IMR-90 (cell line): ENCODE measurements around the gene ZNF276. TPM values are rescaled to one million over a fixed set of nuclear protein-coding genes. Genes with fewer than 3 reads are reported as not detected.
"Not testable (repeated sequence)": the region's sequence is repeated elsewhere in the genome, so short reads cannot be mapped to it uniquely, and the experiment has no call there.

Experiments used
- ATAC-seq: fragments of 200-7000 bp; cut with Tn5 transposase; 2 replicates; pipeline ENCODE4 v1.9.1; 2020; ENCODE audit warnings: low read depth, mild to moderate bottlenecking, moderate library complexity
- BruUV-seq: library from RNA; stranded (reverse); fragments of 400-500 nt; replicated peaks from 2 replicates; lab custom pipeline; 2021; lab: Mats Ljungman, UMichigan
- CTCF ChIA-PET: fragments of 300-600 bp; formaldehyde crosslinking; extraction: SDS; loops from one replicate; lab custom pipeline; 2021; ENCODE audit warnings: antibody characterized with exemption; lab: Yijun Ruan, JAX
- POLR2A ChIA-PET: fragments of 300-600 bp; sonication (Branson Sonifier 250); formaldehyde crosslinking; loops from one replicate; lab custom pipeline; 2022; ENCODE audit warnings: antibody characterized with exemption; ENCODE audit not compliant: unreplicated experiment; lab: Charles Lee
- DNase-seq: peaks from one replicate; pipeline ENCODE4 v3.0.0; 2013
- H2AFZ ChIP-seq: replicated peaks from 2 replicates; pipeline ENCODE3; 2013; ENCODE audit warnings: low read length, mild to moderate bottlenecking; ENCODE audit not compliant: poor library complexity
- H2AK5ac ChIP-seq: 2 replicates; pipeline ENCODE4 v1.6.1; 2013; ENCODE audit warnings: low read depth, low read length, inconsistent platforms
- H2AK9ac ChIP-seq: replicated peaks from 2 replicates; pipeline ENCODE3; 2013; ENCODE audit warnings: mild to moderate bottlenecking, low read depth, low read length, moderate library complexity; ENCODE audit not compliant: poor library complexity
- H2BK120ac ChIP-seq: 2 replicates; pipeline ENCODE4 v1.6.1; 2013; ENCODE audit warnings: low read depth, low read length, inconsistent platforms
- H2BK15ac ChIP-seq: 3 replicates; pipeline ENCODE4 v1.6.1; 2013; ENCODE audit warnings: low read depth, low read length, inconsistent platforms
- H2BK20ac ChIP-seq: 2 replicates; pipeline ENCODE4 v1.6.1; 2013; ENCODE audit warnings: low read depth, mild to moderate bottlenecking, inconsistent platforms, low read length, moderate library complexity
- H2BK5ac ChIP-seq: 2 replicates; pipeline ENCODE4 v1.6.1; 2013; ENCODE audit warnings: mild to moderate bottlenecking, low read depth, low read length, inconsistent platforms; ENCODE audit not compliant: poor library complexity, severe bottlenecking
- H3K14ac ChIP-seq: replicated peaks from 2 replicates; pipeline ENCODE4 v1.6.1; 2013; ENCODE audit warnings: low read depth, low read length, inconsistent platforms
- H3K18ac ChIP-seq: 2 replicates; pipeline ENCODE4 v1.6.1; 2013; ENCODE audit warnings: low read depth, low read length, control low read depth
- H3K23ac ChIP-seq: 2 replicates; pipeline ENCODE4 v1.6.1; 2013; ENCODE audit warnings: low read depth, low read length, inconsistent platforms
- H3K27ac ChIP-seq: 2 replicates; pipeline ENCODE4 v1.5.1; 2013; ENCODE audit warnings: mild to moderate bottlenecking, control low read depth, low read length; ENCODE audit not compliant: insufficient read depth
- H3K27me3 ChIP-seq: 2 replicates; pipeline ENCODE4 v1.6.1; 2013; ENCODE audit warnings: low read length; ENCODE audit not compliant: control insufficient read depth, insufficient read depth
- H3K36me3 ChIP-seq: 2 replicates; pipeline ENCODE4 v1.6.1; 2013; ENCODE audit warnings: low read length, mixed read lengths; ENCODE audit not compliant: control insufficient read depth, insufficient read depth
- H3K4ac ChIP-seq: 2 replicates; pipeline ENCODE4 v1.6.1; 2013; ENCODE audit warnings: low read depth, low read length, inconsistent platforms
- H3K4me1 ChIP-seq: 2 replicates; pipeline ENCODE4 v1.6.1; 2013; ENCODE audit warnings: low read length, mixed read lengths; ENCODE audit not compliant: control insufficient read depth, insufficient read depth
- H3K4me2 ChIP-seq: 2 replicates; pipeline ENCODE4 v1.6.1; 2013; ENCODE audit warnings: low read depth, mild to moderate bottlenecking, control low read depth, low read length, moderate library complexity
- H3K4me3 ChIP-seq: 2 replicates; pipeline ENCODE4 v1.5.1; 2013; ENCODE audit warnings: low read depth, mild to moderate bottlenecking, control low read depth, low read length, moderate library complexity; ENCODE audit not compliant: insufficient read depth
- H3K56ac ChIP-seq: 2 replicates; pipeline ENCODE4 v1.6.1; 2013; ENCODE audit warnings: low read length, inconsistent platforms; ENCODE audit not compliant: insufficient read depth; ENCODE audit errors: extremely low read depth
- H3K79me1 ChIP-seq, 2 experiments: 2 replicates each; pipeline ENCODE4 v1.6.1; 2013; ENCODE audit warnings: low read length in 2 of 2, inconsistent platforms in 1 of 2, low read depth in 1 of 2
- H3K9ac ChIP-seq: 2 replicates; pipeline ENCODE4 v1.6.1; 2013; ENCODE audit warnings: low read depth, low read length, control low read depth
- H3K9me1 ChIP-seq: 2 replicates; pipeline ENCODE4 v1.6.1; 2013; ENCODE audit warnings: low read length, inconsistent platforms; ENCODE audit not compliant: insufficient read depth
- H3K9me3 ChIP-seq: 2 replicates; pipeline ENCODE4 v1.6.1; 2013; ENCODE audit warnings: low read length; ENCODE audit not compliant: control insufficient read depth, insufficient read depth
- H4K20me1 ChIP-seq: 2 replicates; pipeline ENCODE4 v1.6.1; 2013; ENCODE audit warnings: low read length, inconsistent platforms; ENCODE audit not compliant: insufficient read depth
- H4K5ac ChIP-seq: 2 replicates; pipeline ENCODE4 v1.6.1; 2013; ENCODE audit warnings: mild to moderate bottlenecking, low read depth, low read length, control low read depth
- H4K8ac ChIP-seq, 2 experiments: 2 replicates each; pipeline ENCODE4 v1.6.1; 2013; ENCODE audit warnings: low read depth in 2 of 2, low read length in 2 of 2, control low read depth in 1 of 2, inconsistent platforms in 1 of 2
- H4K91ac ChIP-seq: 2 replicates; pipeline ENCODE4 v1.6.1; 2013; ENCODE audit warnings: low read depth, low read length, inconsistent platforms; ENCODE audit not compliant: insufficient read depth
- BHLHE40 ChIP-seq: fragments of 150-350 bp; IDR thresholded peaks from 2 replicates; pipeline ENCODE4 v1.6.1; 2016; ENCODE audit warnings: mild to moderate bottlenecking, low read depth, low read length
- CHD1 ChIP-seq: IDR thresholded peaks from 2 replicates; pipeline ENCODE4 v1.6.1; 2012; ENCODE audit warnings: low read depth, low read length, improper control_type of control experiment
- ELK1 ChIP-seq: fragments of 150-350 bp; IDR thresholded peaks from 2 replicates; pipeline ENCODE4 v1.6.1; 2016; ENCODE audit warnings: low read depth, mild to moderate bottlenecking, low read length, moderate library complexity, borderline replicate concordance
- MAZ ChIP-seq: IDR thresholded peaks from 2 replicates; pipeline ENCODE4 v1.6.1; 2012; ENCODE audit warnings: low read depth, mild to moderate bottlenecking, low read length, improper control_type of control experiment, moderate library complexity, borderline replicate concordance
- MXI1 ChIP-seq: IDR thresholded peaks from 2 replicates; pipeline ENCODE4 v1.6.1; 2012; ENCODE audit warnings: low read depth, mild to moderate bottlenecking, low read length, moderate library complexity, borderline replicate concordance
- POLR2A ChIP-seq: IDR thresholded peaks from 2 replicates; pipeline ENCODE4 v1.6.1; 2012; ENCODE audit warnings: mild to moderate bottlenecking, low read depth, low read length
- RFX5 ChIP-seq: IDR thresholded peaks from 2 replicates; pipeline ENCODE4 v1.8.0; 2012; ENCODE audit warnings: low read depth, mild to moderate bottlenecking, low read length, moderate library complexity
- WGBS, 2 experiments: methylation state at CpG; one replicate each; pipeline versions ENCODE4 v1.1.5 to v1.1.7; 2013; ENCODE audit warnings: missing lambda C conversion rate in 2 of 2; ENCODE audit not compliant: insufficient read length in 1 of 2; ENCODE audit errors: extremely low coverage in 2 of 2; 5-methylcytosine and 5-hydroxymethylcytosine counted together
- dilution Hi-C: fragments of 300-500 bp; cut with HindIII; formaldehyde crosslinking; loops from one replicate; pipeline ENCODE4 v1.14.3; 2018; ENCODE audit warnings: low sequenced_read_pairs; ENCODE audit not compliant: unreplicated experiment
- in situ Hi-C: fragments of 300-500 bp; cut with MboI; formaldehyde crosslinking; loops from 3 replicates; pipeline ENCODE4 v1.14.3; 2019; ENCODE audit warnings: low sequenced_read_pairs, inconsistent platforms, mixed read lengths
- intact Hi-C: fragments of 100-400 bp; cut with micrococcal nuclease; formaldehyde crosslinking; loops from 2 replicates; pipeline ENCODE4 v1.10.0; 2022
- polyA plus RNA-seq, 3 experiments: library from polyadenylated mRNA; depleted of rRNA; stranded (reverse); fragments of >200 nt; gene quantifications; 2 replicates each; pipeline ENCODE4 v1.2.3, GENCODE V29; 2012; ENCODE audit warnings: low replicate concordance in 1 of 3
- total RNA-seq: library from RNA; depleted of rRNA; stranded (reverse); fragments of >200 nt; gene quantifications from 2 replicates; pipeline ENCODE4 v1.2.3, GENCODE V29; 2012

The ZNF276 gene
- total and polyA plus RNA-seq, 2 of the 4 experiments (the other 2 are of a cell fraction), result 4.1 to 18.6 TPM

- BruUV-seq, result no TSS peak
- Histone ChIP-seq H4K5ac (no peak overlapping the region), H2BK5ac (no peak overlapping the region), H4K8ac (no peak overlapping the region), H2AFZ (no peak overlapping the region), H4K20me1 (no peaks in the 10 kb centered on the region), H3K56ac (no peak overlapping the region), H2AK9ac (no peak overlapping the region), H3K9ac (no peak overlapping the region), H3K23ac (no peak overlapping the region), H3K18ac (no peak overlapping the region), H3K9me1 (no peaks in the 10 kb centered on the region), H4K91ac (no peak overlapping the region), H2AK5ac (no peak overlapping the region), H3K27ac (no peak overlapping the region), H3K9me3 (no peaks in the 10 kb centered on the region), H3K4me3 (no peak overlapping the region), H3K79me1 (peaks cover 3 to 5% of the 10 kb centered on the region in 2 experiments; a peak in 2 of 4 replicates), H3K14ac (no peak overlapping the region), H2BK120ac (no peak overlapping the region), H3K4me1 (no peaks in the 10 kb centered on the region), H2BK15ac (no peak overlapping the region), H3K27me3 (no peaks in the 10 kb centered on the region), H3K4me2 (no peak overlapping the region), H3K36me3 (peaks cover 41% of the 10 kb centered on the region), H3K4ac (no peak overlapping the region), H2BK20ac (no peak overlapping the region)
- dilution Hi-C loops (no loop called here), in situ Hi-C loops (no loop called here), intact Hi-C loops (no loop called here)
- DNase-seq (no peak), ATAC-seq (no peak)
- ChIA-PET CTCF (no interaction called here), POLR2A (no interaction called here)
- TF ChIP-seq RFX5, result no peak
- TF ChIP-seq MAZ, result no peak
- no peak for TF ChIP-seq CHD1
- TF ChIP-seq POLR2A, result no peak
- TF ChIP-seq MXI1, result no peak
- TF ChIP-seq ELK1, result no peak
- TF ChIP-seq BHLHE40, result no peak
- 96% methylated on average over 4 of the region's 6 CpGs; no CpG with 5 or more reads in 1 of the 2 experiments for WGBS, 2 experiments
Measured at GRCh38 chr16:89782489-89782888, 61.2 kb downstream of the ZNF276 start.

GRCh38 chr16:89783952-89784351 is 62.6 kb downstream of the ZNF276 start:
- dilution Hi-C loops, POLR2A ChIA-PET, BruUV-seq: not testable (repeated sequence)

More at GRCh38 chr16:89783952-89784351, 62.6 kb downstream of the ZNF276 start:
- H3K56ac ChIP-seq, H4K8ac ChIP-seq, H3K79me1 ChIP-seq, H3K18ac ChIP-seq, H3K27me3 ChIP-seq, ATAC-seq, H2BK20ac ChIP-seq, H2AK9ac ChIP-seq, H4K91ac ChIP-seq, H4K5ac ChIP-seq, H3K9me3 ChIP-seq, H3K4me3 ChIP-seq, in situ Hi-C loops, H2AK5ac ChIP-seq, H3K23ac ChIP-seq, H3K4me2 ChIP-seq, CTCF ChIA-PET, H3K9me1 ChIP-seq, H2AFZ ChIP-seq, H3K9ac ChIP-seq, H3K4ac ChIP-seq, DNase-seq, H3K14ac ChIP-seq, H2BK120ac ChIP-seq, H2BK15ac ChIP-seq, intact Hi-C loops, H2BK5ac ChIP-seq, H3K4me1 ChIP-seq, H4K20me1 ChIP-seq, H3K27ac ChIP-seq: not testable (repeated sequence)
- no CpG with 5 or more reads among the region's 6 CpGs for WGBS, 2 experiments
- peaks cover 34% of the 10 kb centered on the region for H3K36me3 ChIP-seq
